Measurements from ENCODE around the gene IFNA2. TPM values are rescaled to one million over a fixed set of nuclear protein-coding genes. Genes with fewer than 3 reads are reported as not detected.

The IFNA2 gene
- total and polyA plus RNA-seq, 2 of the 4 experiments (the other 2 are of a cell fraction), result not detected

DNA sequence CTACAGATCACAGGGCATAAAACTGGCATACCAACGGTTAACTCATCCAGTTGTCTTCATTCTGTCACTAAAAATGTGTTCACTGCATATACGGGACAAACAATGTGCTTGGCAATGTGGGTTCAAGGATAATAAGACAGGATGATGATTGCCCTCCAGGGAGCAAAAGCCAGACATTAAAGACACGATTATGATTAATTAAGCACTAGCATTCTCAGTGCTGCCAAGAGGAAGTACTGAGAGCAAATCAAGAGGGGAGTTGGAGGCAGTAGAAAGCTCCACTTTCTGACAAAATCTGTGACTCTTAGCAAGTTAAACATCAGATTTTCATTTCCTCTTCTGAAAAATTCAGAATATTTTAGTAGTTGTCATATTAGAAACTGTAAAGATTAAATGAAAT lies 14.8 kb upstream of the IFNA2 start:
- Histone ChIP-seq H3K18ac (ENCODE audit: low read depth, low read length) (no peak overlapping the region), H4K8ac (ENCODE audit: low read depth in 2 of 2, low read length in 2 of 2) (no peak overlapping the region), H3K9ac (ENCODE audit: low read depth, low read length) (no peak overlapping the region), H2BK120ac (ENCODE audit: low read depth, low read length) (no peak overlapping the region), H3K4ac (ENCODE audit: low read depth, low read length) (no peak overlapping the region), H3K14ac (replicated peaks; ENCODE audit: low read depth, low read length) (no peak overlapping the region), H3K36me3 (ENCODE audit: control insufficient read depth, insufficient read depth, low read length) (no peaks in the 10 kb centered on the region), H3K4me1 (ENCODE audit: control insufficient read depth, insufficient read depth, low read length) (no peaks in the 10 kb centered on the region), H4K5ac (ENCODE audit: low read depth, low read length) (no peak overlapping the region), H2BK15ac (ENCODE audit: low read depth, low read length) (no peak overlapping the region), H2BK5ac (ENCODE audit: low read depth, low read length, poor library complexity, severe bottlenecking) (no peak overlapping the region), H3K27ac (ENCODE audit: insufficient read depth, low read length) (no peak overlapping the region), H2AK5ac (ENCODE audit: low read depth, low read length) (no peak overlapping the region), H3K79me1 (ENCODE audit: low read depth in 1 of 2, low read length in 2 of 2) (no peaks in the 10 kb centered on the region), H2BK20ac (ENCODE audit: low read depth, low read length) (no peak overlapping the region), H2AFZ (replicated peaks; ENCODE audit: low read length, poor library complexity) (no peak overlapping the region), H3K4me2 (ENCODE audit: low read depth, low read length) (no peak overlapping the region), H3K9me1 (ENCODE audit: insufficient read depth, low read length) (no peaks in the 10 kb centered on the region), H3K56ac (ENCODE audit: extremely low read depth, insufficient read depth, low read length) (no peak overlapping the region), H3K23ac (ENCODE audit: low read depth, low read length) (no peak overlapping the region), H2AK9ac (replicated peaks; ENCODE audit: low read depth, low read length, poor library complexity) (no peak overlapping the region), H4K91ac (ENCODE audit: insufficient read depth, low read depth, low read length) (no peak overlapping the region), H4K20me1 (ENCODE audit: insufficient read depth, low read length) (no peaks in the 10 kb centered on the region), H3K9me3 (ENCODE audit: control insufficient read depth, insufficient read depth, low read length) (no peaks in the 10 kb centered on the region), H3K27me3 (ENCODE audit: control insufficient read depth, insufficient read depth, low read length) (peaks cover 43% of the 10 kb centered on the region), H3K4me3 (ENCODE audit: insufficient read depth, low read depth, low read length) (no peak overlapping the region)
- no TSS peak for BruUV-seq (replicated peaks)
- intact Hi-C loops (cut with micrococcal nuclease), result loop anchor here (5.0 kb wide), 1 partner anchor 148 kb away; no protein-coding TSS in a partner anchor
- ChIA-PET CTCF (no interaction called here), POLR2A (ENCODE audit: unreplicated experiment) (no interaction called here)
- dilution Hi-C loops (cut with HindIII; ENCODE audit: low sequenced_read_pairs, unreplicated experiment), result no loop called here
- in situ Hi-C loops (cut with MboI; ENCODE audit: low sequenced_read_pairs), result no loop called here
- no CpG with 5 or more reads among the region's 3 CpGs for WGBS, 2 experiments (ENCODE audit: extremely low coverage in 2 of 2, insufficient read length in 1 of 2)
- TF ChIP-seq FOS (IDR thresholded peaks at IDR 0.05; ENCODE audit: low read depth, low read length) (no peak), MAZ (IDR thresholded peaks at IDR 0.05; ENCODE audit: borderline replicate concordance, low read depth, low read length) (no peak), ELK1 (IDR thresholded peaks at IDR 0.05; ENCODE audit: borderline replicate concordance, low read depth, low read length) (no peak), MAFK (IDR thresholded peaks at IDR 0.05; ENCODE audit: low read depth, low read length) (no peak), NFE2L2 (IDR thresholded peaks at IDR 0.05; ENCODE audit: low read depth, low read length) (no peak), RFX5 (IDR thresholded peaks at IDR 0.05; ENCODE audit: low read depth, low read length) (no peak), CEBPB (IDR thresholded peaks at IDR 0.05; ENCODE audit: low read depth, low read length) (no peak), RCOR1 (IDR thresholded peaks at IDR 0.05; ENCODE audit: insufficient replicate concordance, low read length) (no peak), CHD1 (IDR thresholded peaks at IDR 0.05; ENCODE audit: low read depth, low read length) (no peak), MXI1 (IDR thresholded peaks at IDR 0.05; ENCODE audit: borderline replicate concordance, low read depth, low read length) (no peak), RAD21 (IDR thresholded peaks at IDR 0.05; ENCODE audit: low read length) (no peak), SMC3 (IDR thresholded peaks at IDR 0.05; ENCODE audit: low read depth, low read length) (no peak), BHLHE40 (IDR thresholded peaks at IDR 0.05; ENCODE audit: low read depth, low read length) (no peak)
- TF ChIP-seq, protein P1, sequence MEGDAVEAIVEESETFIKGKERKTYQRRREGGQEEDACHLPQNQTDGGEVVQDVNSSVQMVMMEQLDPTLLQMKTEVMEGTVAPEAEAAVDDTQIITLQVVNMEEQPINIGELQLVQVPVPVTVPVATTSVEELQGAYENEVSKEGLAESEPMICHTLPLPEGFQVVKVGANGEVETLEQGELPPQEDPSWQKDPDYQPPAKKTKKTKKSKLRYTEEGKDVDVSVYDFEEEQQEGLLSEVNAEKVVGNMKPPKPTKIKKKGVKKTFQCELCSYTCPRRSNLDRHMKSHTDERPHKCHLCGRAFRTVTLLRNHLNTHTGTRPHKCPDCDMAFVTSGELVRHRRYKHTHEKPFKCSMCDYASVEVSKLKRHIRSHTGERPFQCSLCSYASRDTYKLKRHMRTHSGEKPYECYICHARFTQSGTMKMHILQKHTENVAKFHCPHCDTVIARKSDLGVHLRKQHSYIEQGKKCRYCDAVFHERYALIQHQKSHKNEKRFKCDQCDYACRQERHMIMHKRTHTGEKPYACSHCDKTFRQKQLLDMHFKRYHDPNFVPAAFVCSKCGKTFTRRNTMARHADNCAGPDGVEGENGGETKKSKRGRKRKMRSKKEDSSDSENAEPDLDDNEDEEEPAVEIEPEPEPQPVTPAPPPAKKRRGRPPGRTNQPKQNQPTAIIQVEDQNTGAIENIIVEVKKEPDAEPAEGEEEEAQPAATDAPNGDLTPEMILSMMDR (conservative IDR thresholded peaks at IDR 0.05; ENCODE audit: low read depth, low read length), result no peak
- TF ChIP-seq, protein P2, sequence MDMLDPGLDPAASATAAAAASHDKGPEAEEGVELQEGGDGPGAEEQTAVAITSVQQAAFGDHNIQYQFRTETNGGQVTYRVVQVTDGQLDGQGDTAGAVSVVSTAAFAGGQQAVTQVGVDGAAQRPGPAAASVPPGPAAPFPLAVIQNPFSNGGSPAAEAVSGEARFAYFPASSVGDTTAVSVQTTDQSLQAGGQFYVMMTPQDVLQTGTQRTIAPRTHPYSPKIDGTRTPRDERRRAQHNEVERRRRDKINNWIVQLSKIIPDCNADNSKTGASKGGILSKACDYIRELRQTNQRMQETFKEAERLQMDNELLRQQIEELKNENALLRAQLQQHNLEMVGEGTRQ (IDR thresholded peaks at IDR 0.05; ENCODE audit: low read depth, low read length), result no peak
- ATAC-seq (ENCODE audit: low read depth) (no peak), DNase-seq (no peak)
